OCI-LY3 (cell line): ENCODE data around the gene REELD1.

Experiments used
- EZH2phosphoT487 ChIP-seq: fragments of 200-600 bp; shearing (Covaris generic); IDR thresholded peaks from 2 replicates; pipeline ENCODE4 v1.6.1; 2018; ENCODE audit warnings: antibody characterized with exemption, mixed run types, low read depth
- TF ChIP-seq, protein P1 (sequence below): fragments of 200-600, 300-600 bp; sonication (generic); IDR thresholded peaks from 2 replicates; pipeline ENCODE4 v1.5.1; 2014; ENCODE audit warnings: antibody characterized with exemption, low read length, low read depth

DNA sequence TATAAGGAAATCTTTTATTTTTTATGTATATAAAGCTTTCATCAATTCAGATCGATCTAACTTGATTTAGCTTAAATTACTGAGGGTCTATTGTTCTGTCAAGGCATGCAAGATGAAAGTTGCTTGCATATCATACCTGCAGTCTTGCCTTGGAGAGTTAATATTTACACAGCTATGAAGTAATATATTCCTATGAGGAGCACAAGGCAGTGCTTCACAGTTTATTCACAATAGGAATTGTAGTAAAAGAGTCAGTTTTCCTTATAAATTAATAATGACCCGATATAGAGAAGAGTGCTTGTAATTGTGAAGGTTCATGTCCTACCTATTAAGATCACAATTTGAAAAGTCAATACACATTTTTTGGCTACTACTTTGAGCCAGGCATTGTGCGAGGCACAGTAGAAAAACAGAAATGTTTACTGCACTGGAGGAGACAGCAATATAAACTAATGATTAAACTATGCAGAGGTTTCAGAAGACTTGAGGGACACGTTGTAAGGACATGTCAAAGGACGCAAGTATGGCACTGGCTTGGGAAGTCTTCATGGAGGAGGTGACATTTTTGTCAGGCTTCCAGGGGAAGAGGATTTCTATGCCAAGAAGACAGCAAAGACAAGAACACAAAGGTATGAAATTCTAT is 38.8 kb downstream of the REELD1 start:
- TF ChIP-seq EZH2phosphoT487 = no peak
- TF ChIP-seq, protein P1, sequence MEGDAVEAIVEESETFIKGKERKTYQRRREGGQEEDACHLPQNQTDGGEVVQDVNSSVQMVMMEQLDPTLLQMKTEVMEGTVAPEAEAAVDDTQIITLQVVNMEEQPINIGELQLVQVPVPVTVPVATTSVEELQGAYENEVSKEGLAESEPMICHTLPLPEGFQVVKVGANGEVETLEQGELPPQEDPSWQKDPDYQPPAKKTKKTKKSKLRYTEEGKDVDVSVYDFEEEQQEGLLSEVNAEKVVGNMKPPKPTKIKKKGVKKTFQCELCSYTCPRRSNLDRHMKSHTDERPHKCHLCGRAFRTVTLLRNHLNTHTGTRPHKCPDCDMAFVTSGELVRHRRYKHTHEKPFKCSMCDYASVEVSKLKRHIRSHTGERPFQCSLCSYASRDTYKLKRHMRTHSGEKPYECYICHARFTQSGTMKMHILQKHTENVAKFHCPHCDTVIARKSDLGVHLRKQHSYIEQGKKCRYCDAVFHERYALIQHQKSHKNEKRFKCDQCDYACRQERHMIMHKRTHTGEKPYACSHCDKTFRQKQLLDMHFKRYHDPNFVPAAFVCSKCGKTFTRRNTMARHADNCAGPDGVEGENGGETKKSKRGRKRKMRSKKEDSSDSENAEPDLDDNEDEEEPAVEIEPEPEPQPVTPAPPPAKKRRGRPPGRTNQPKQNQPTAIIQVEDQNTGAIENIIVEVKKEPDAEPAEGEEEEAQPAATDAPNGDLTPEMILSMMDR = no peak
